HG02759 (cell line): ENCODE data around the gene PRXL2C.
"Not testable (repeated sequence)": the region's sequence is repeated elsewhere in the genome, so short reads cannot be mapped to it uniquely, and the experiment has no call there.

Experiments used
- ATAC-seq: cut with Tn5 transposase; IDR thresholded peaks from one replicate; pipeline ENCODE4 v1.9.1; 2021; ENCODE audit warnings: mild to moderate bottlenecking, moderate library complexity; ENCODE audit not compliant: unreplicated experiment

The PRXL2C gene

DNA sequence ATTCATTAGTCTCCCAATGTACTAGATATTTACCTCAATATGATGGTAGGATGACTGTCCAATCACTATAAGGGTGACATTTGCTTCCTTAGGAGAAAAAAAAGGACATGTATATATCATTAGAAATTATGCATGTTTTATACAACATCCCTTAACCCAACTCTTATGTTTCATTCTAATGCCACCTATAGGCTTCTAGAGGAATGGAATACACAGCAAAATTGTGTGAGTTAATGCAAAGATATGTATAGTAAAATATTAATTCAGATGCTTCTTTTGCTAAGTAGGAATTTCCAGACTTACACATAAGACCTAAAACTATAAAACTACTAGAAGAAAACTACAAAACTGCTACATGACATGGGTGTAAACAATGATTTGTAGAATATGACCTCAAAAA is 3.5 kb downstream of the PRXL2C start:
- ATAC-seq, result no peak

- no peak for ATAC-seq
These were observed 5.3 kb downstream of the PRXL2C start for GRCh38 chr9:96649620-96650324.

DNA sequence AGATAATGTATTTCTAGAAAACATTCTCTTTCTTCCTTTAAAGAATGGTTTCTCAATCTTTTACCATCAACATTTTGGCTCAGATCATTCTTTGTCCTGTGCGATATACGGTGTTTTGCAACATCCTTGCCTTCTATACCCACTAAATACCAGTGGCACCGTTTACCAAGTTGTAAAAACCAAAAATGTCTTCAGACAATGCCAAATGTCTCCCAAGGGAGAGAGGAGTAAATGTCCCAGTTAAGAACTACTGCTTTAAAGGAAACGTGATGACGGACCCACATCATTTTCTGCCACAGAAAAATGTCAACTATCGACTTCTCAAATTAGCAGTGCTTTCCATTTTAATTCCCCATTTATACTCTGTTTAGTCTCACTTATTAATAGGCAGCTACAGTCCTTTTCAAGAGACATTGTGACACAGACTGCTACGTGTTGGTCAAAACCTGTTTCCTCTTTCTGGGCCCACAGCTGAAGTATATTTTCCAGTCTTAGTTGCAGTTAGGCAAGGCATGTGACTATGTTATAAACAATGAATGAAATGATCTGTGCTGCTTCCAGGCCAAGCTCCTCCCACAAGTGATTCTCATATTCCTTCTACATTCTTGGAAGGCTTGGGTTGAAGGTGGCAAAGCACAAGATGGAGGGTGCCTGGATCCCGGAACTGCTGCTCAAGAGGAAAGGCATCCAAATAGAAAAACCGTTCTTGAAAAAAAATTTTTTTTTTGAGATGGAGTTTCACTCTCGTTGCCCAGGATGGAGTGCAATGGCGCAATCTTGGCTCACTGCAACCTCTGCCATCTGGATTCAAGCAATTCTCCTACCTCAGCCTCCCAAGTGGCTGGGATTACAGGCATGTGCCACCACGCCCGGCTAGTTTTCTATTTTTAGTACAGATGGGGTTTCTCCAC is 8.8 kb downstream of the PRXL2C start:
- ATAC-seq, result no peak

GRCh38 chr9:96644137-96644536 is 11.0 kb downstream of the PRXL2C start:
- ATAC-seq, result no peak

- ATAC-seq, result no peak
These were observed 13.6 kb downstream of the PRXL2C start for GRCh38 chr9:96641514-96641913.

GRCh38 chr9:96638606-96639364 is 16.3 kb downstream of the PRXL2C start:
- ATAC-seq, result no peak

DNA sequence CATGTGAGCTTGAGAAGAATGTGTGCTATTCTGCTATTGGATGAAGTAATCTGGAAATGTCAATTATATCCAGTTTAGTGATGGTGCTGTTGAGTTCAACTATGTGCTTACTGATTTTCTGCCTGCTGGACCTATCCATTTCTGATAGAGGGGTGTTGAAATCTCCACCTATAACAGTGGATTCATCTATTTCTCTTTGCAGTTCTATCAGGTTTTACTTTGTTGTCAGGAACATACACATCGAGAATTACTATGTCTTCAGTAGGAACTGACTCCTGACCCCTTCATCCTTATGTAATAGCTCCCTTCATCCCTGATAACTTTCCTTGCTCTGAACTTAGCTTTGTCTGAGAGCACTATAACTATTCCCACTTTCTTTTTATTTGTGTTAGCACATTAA is 18.7 kb downstream of the PRXL2C start:
- ATAC-seq, result no peak

GRCh38 chr9:96633579-96633978 is 21.5 kb downstream of the PRXL2C start:
- not testable (repeated sequence) for ATAC-seq

- no peak for ATAC-seq
These were observed 28.2 kb downstream of the PRXL2C start for GRCh38 chr9:96626912-96627311.

GRCh38 chr9:96621618-96622017 is 33.5 kb downstream of the PRXL2C start:
- ATAC-seq, result no peak

DNA sequence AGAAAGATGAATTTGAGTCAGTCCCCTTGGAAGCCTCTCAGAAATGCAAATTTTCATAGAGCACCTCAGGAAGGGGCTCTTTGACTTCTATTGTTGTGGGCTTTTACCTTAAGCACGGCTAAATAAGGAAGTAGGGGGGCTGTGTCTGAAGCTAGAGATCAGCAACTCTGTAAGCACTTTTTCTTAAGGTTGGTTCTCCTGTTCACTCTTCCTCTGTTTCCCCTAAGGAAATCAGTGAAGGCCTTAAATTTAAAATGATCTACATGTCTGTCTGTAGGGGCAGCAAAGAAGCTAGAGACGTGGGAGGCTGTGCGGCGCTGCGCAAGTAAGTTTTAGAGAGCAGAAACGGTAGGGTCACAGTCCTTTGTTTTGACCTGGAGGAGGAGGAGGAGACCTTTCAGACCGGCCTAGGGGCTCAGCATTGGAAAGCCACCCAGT is 34.3 kb downstream of the PRXL2C start:
- no peak for ATAC-seq

- no peak for ATAC-seq
These were observed 35.0 kb downstream of the PRXL2C start for GRCh38 chr9:96620181-96620514.

- ATAC-seq, result peak; percentile 76
These were observed 35.5 kb downstream of the PRXL2C start, which contains the start of gene CDC14B for GRCh38 chr9:96619491-96620180. TSS of gene CDC14B (minus strand) at chr9:96619843. CDS start at chr9:96619378, 465 bp downstream.

- peak; percentile 19 for ATAC-seq
These were observed 36.0 kb downstream of the PRXL2C start for GRCh38 chr9:96619124-96619465.

- no peak for ATAC-seq
These were observed 36.7 kb downstream of the PRXL2C start for GRCh38 chr9:96618209-96619123.

GRCh38 chr9:96617439-96618185 is 37.5 kb downstream of the PRXL2C start:
- no peak for ATAC-seq

GRCh38 chr9:96616817-96617438 is 38.2 kb downstream of the PRXL2C start:
- no peak for ATAC-seq

- ATAC-seq, result no peak
These were observed 39.7 kb downstream of the PRXL2C start for GRCh38 chr9:96615411-96615810.

GRCh38 chr9:96614664-96615063 is 40.5 kb downstream of the PRXL2C start:
- not testable (repeated sequence) for ATAC-seq
